GM12801 (cell line): Measurements from ENCODE around the gene PDGFC.

ENCODE experiments used
- TF ChIP-seq, protein P1 (sequence below): IDR thresholded peaks from one replicate; pipeline ENCODE4 v1.5.1; 2011; ENCODE audit warnings: control low read depth; ENCODE audit not compliant: insufficient read length; ENCODE audit errors: extremely low read depth

Gene PDGFC

DNA sequence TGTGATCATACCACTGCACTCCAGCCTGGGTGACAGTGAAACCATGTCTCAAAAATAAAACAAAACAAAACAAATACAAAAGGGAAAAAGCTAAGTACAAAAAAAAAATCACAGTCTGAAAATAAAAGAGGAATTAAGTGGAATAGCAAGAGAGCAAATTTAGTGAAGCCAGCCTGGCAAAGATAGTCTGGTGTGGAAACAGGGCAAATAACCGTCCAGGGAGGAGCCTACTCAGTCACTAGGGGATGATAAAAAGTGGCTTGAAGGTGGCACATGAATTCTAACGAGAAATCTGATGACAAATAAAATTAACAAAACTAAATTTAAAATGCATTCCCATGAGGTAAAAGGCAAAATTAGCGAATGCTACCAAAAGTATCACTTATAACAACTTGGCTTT is 8.2 kb downstream of the PDGFC start:
- TF ChIP-seq, protein P1, sequence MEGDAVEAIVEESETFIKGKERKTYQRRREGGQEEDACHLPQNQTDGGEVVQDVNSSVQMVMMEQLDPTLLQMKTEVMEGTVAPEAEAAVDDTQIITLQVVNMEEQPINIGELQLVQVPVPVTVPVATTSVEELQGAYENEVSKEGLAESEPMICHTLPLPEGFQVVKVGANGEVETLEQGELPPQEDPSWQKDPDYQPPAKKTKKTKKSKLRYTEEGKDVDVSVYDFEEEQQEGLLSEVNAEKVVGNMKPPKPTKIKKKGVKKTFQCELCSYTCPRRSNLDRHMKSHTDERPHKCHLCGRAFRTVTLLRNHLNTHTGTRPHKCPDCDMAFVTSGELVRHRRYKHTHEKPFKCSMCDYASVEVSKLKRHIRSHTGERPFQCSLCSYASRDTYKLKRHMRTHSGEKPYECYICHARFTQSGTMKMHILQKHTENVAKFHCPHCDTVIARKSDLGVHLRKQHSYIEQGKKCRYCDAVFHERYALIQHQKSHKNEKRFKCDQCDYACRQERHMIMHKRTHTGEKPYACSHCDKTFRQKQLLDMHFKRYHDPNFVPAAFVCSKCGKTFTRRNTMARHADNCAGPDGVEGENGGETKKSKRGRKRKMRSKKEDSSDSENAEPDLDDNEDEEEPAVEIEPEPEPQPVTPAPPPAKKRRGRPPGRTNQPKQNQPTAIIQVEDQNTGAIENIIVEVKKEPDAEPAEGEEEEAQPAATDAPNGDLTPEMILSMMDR: no peak

DNA sequence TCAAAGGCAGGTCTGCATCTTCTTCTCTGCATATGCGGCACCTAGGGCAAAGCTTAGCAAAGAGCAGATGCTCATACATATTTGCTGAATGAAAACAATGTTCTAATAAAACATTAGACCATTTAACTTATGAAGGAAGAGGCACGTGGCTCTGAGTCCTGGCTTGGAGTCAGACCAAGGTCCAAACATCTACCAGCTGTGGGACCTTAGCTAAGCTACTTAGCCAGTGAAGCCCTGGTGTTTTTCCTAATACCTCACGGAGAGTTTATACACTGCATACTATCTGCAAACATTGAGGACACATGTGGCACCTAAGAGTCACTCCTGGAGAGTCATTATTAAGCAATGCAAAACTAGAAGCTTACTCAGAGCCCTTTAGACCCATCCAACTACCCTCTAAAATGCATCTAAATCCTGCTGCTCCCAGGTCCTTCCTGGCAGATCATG is 9.0 kb downstream of the PDGFC start:
- TF ChIP-seq, protein P1: no peak

DNA sequence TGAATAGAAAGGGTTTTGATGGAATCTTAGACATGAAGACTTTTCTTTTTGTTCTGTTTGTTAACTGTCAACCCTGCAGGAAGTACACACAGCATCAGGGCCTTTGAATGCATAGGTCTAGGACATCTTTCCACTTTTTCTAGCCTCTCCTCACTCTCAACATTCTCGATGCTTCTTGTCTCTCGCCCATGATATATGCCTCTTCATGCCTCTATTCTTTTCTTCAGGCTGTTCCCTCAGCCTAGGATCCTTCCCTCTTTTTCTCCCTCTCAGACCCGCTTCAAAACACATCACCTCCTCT is 9.6 kb downstream of the PDGFC start:
- TF ChIP-seq, protein P1: no peak

DNA sequence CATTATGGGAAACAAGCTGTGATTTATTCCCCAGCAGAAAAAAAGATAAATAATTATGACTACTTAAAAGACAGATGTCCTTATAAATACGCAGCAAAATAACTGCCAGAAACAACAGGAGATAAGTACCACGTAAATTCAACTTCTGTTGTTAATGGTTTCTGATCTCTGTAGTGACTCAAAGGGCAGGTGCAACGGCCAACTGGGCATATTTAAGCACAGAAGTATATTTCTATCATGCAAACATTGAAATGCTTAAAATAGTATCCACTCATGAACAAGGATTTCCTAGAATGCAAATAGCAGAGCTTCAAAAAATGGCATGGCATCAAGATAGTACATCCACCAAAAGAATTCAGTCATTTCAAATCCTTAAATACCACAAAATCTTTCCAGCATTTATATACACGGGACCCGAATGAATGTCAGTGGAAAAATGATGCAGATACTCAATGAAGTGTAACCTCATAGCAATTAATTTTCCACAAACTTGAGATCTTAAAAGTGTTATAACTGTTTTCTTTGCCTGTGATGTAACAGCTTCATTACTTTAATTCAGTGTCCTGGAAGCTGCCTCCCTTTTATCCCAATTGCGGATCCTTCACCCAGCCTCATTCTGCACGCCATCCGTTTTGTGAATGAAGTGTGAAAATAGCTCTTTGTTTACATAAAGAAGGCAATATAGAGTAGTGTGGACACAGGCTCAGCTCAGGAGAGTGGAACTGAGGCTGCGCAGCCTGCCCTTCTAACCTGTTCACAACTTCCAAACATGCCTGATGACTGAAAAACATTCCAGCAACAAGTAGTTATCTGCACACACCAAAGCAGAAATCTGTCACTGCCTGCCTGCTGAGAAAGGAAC is 10.2 kb downstream of the PDGFC start:
- TF ChIP-seq, protein P1: no peak

DNA sequence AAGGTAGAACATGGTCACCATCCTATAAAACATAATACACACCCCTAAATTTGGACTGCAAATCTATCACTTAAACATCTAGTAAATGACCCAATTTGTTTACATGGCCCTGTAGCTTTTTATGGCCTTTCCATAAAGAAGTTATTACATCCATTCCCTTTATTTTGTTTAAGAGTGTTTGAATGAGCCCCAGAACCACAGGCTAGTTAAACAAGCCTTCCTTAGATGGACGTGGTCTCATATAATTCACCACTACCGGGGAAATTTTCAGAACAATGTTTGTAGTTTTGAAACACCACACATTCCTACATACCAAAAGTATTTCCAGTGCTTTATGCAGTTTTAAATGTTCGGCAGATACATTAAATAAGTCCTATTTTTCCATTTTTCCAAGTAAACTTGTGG is 12.3 kb downstream of the PDGFC start:
- TF ChIP-seq, protein P1: no peak

DNA sequence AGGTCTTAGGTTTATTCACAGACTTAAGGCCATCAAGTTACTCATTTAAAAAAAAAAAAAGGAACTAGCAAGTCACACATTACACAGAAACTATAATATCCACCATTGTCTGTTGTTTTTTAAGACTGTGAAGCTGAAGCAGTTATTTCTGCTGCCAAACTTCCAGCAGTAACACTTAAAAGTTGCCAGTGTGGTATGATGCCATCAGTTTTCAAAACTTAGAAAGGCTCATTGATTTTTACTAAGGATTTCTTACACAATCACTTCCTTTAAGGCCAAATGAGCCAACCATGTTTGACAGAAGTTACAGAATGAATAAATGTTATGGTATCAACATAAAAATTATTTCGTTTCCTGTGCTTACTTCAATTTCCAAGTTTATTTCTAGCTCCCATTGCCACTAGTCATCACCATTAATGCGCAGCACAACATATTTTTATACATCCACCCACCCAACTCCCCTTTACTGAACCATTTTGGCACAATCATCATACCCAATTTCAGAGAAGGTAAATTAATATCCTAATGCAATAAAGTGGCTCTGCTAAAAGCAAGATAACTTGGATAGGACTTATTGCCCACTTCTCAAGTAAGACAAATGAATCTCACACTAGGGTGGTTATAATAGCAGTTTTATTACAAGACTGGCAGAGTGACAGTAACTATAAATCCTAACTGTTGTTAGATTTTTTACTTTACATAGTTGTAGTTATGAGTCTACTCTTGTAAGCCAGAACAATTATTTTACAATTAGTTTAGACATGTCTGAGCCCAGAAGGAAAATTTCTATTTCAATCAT is 13.1 kb downstream of the PDGFC start:
- TF ChIP-seq, protein P1: no peak

DNA sequence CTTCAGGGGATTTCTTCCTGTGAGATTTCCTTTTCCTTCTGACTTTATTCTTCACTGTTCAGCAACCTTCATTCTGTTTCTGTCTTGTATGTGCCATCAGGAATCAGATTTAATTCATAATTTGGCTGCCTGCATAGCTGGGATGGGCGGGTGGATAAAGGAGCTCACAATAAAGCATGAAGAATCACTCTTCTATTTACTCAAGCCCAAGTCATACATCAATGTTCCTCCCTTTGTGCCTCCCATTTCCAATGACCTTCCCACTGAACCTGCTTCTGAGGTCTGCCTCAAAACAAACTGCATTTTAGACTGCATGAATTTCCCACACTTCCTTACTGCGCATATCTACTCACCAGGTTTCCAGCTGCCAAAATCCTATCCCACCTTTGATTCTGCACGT is 14.0 kb downstream of the PDGFC start:
- TF ChIP-seq, protein P1: no peak
